Spleen (tissue), 11 donors: Measurements from ENCODE around the gene RBP7. TPM values are rescaled to one million over a fixed set of nuclear protein-coding genes. Genes with fewer than 3 reads are reported as not detected.
"Not testable (repeated sequence)": the region's sequence is repeated elsewhere in the genome, so short reads cannot be mapped to it uniquely, and the experiment has no call there.

Source experiments
- DNase-seq: peaks from one replicate; pipeline ENCODE4 v3.0.0-alpha.2; 2020
- H3K27ac ChIP-seq, 8 donors: fragments of 200-600 bp; sonication (generic) in 7 of 8; 1 replicate in 4 of 8; 2 replicates in 4 of 8; pipeline versions ENCODE4 v1.5.0 to v1.8.0; 2016 to 2021; ENCODE audit warnings: inconsistent platforms in 4 of 8, mild to moderate bottlenecking in 4 of 8, moderate library complexity in 1 of 8
- H3K27me3 ChIP-seq, 7 donors: fragments of 200-600 bp; sonication (generic) in 6 of 7; replicated peaks in 1 of 7; 1 replicate in 4 of 7; 2 replicates in 3 of 7; pipeline versions ENCODE4 v1.5.0 to v1.8.0; 2016 to 2021; ENCODE audit warnings: inconsistent platforms in 3 of 7, mild to moderate bottlenecking in 1 of 7
- H3K36me3 ChIP-seq, 6 donors: fragments of 200-600 bp; sonication (generic) in 5 of 6; 1 replicate in 4 of 6; 2 replicates in 2 of 6; pipeline versions ENCODE4 v1.5.0 to v1.8.0; 2016 to 2021; ENCODE audit warnings: inconsistent platforms in 2 of 6
- H3K4me1 ChIP-seq, 6 donors: fragments of 200-600 bp; sonication (generic) in 5 of 6; 1 replicate in 3 of 6; 2 replicates in 3 of 6; pipeline versions ENCODE4 v1.5.0 to v1.8.0; 2016 to 2021; ENCODE audit warnings: inconsistent platforms in 3 of 6
- H3K4me3 ChIP-seq, 8 donors: fragments of 200-600 bp; sonication (generic) in 7 of 8; 1 replicate in 4 of 8; 2 replicates in 4 of 8; pipeline versions ENCODE4 v1.5.0 to v1.8.0; 2016 to 2021; ENCODE audit warnings: inconsistent platforms in 4 of 8, mild to moderate bottlenecking in 4 of 8, moderate library complexity in 2 of 8
- H3K9me3 ChIP-seq, 8 donors: fragments of 200-600 bp; sonication (generic) in 7 of 8; 1 replicate in 4 of 8; 2 replicates in 4 of 8; pipeline versions ENCODE4 v1.5.0 to v1.8.0; 2016 to 2021; ENCODE audit warnings: inconsistent platforms in 4 of 8
- CTCF ChIP-seq, 11 experiments: fragments of 200-600 bp in 7 of 11; fragments of 450-650 bp in 4 of 11; sonication (generic) in 4 of 11; IDR thresholded peaks in 8 of 11; conservative IDR thresholded peaks in 3 of 11; 1 replicate in 7 of 11; 2 replicates in 4 of 11; pipeline versions ENCODE4 v1.4.0 to v1.8.0; 2016 to 2021; ENCODE audit warnings: antibody characterized with exemption in 11 of 11, inconsistent platforms in 4 of 11, mild to moderate bottlenecking in 1 of 11
- POLR2A ChIP-seq, 3 donors: fragments of 450-650 bp; IDR thresholded peaks; one replicate each; pipeline ENCODE4 v1.5.1; 2017; ENCODE audit warnings: antibody characterized with exemption in 3 of 3, mild to moderate bottlenecking in 1 of 3
- POLR2AphosphoS5 ChIP-seq, 3 donors: sonication (generic); formaldehyde crosslinking; IDR thresholded peaks; one replicate each; pipeline ENCODE4 v1.5.1; 2017; ENCODE audit warnings: antibody characterized with exemption in 3 of 3
- WGBS, 5 donors: extraction: QIAGEN DNeasy Blood & Tissue Kit in 3 of 5; methylation state at CpG; one replicate each; pipeline versions ENCODE4 v1.1.5 to v1.1.7; 2013 to 2018; 5-methylcytosine and 5-hydroxymethylcytosine counted together
- intact Hi-C: fragments of 100-400 bp; cut with DNase I; formaldehyde crosslinking; loops from one replicate; pipeline ENCODE4 v1.15.0; 2023; ENCODE audit warnings: low total_unique reads
- polyA plus RNA-seq, 3 donors: library from polyadenylated mRNA; stranded (reverse); fragments of 200-250 nt; gene quantifications; one replicate each; pipeline ENCODE4 v1.2.1, GENCODE V29; 2013
- total RNA-seq, 7 donors: library from RNA; depleted of rRNA in 3 of 7; stranded (reverse); fragments of >200 nt in 3 of 7; fragmentation: NEBNext Ultra II Directional in 4 of 7; extraction: Animal tissue kit (Norgen Biotek cat#: 25700) in 4 of 7; gene quantifications; one replicate each; pipeline versions ENCODE4 v1.1.0 to v1.2.1, GENCODE V29; 2016 to 2021
- donor health status: healthy with polysubstance abuse.
- donor health status: DM: no; HTN: no; CAD: no; lungs with moderate emphysema.
- donor health status: DM: no; HTN: no; CAD: no.
- donor health status: Bipolar disorder and iron deficiency.
- donor health status: healthy.
- donor health status: DM: no; HTN: no; CAD: no.
- donor health status: DM: yes; HTN: yes; CAD: no.

The RBP7 gene
- total and polyA plus RNA-seq, 10 donors = 21.1 to 161 (median 65.5) TPM

DNA sequence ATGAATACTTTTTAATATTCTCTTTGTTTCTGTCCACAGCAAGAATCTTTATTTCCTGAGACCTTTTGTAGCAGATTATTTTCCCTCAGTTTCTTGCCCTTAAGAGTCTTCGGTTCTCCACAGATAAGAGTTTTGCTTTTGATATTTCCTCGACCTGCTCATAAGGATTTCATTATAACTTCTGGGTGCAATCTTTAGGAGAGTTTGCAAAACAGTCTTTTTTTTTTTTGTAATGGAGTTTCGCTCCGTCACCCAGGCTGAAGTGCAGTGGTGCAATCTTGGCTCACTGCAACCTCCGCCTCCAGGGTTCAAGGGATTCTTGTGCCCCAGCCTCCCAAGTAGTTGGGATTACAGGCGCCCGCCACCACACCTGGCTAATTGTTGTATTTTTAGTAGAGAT is 25.6 kb downstream of the RBP7 start:
- 66 to 87% (median 79%) methylated on average over 7 of the region's 7 CpGs for WGBS, 5 donors
- Histone ChIP-seq H3K27me3 (no peaks in the 10 kb centered on the region), H3K27ac (peak overlapping the region in 5 of 8 donors; percentile 38 to 70 (median 52)), H3K9me3 (peaks cover 0 to 6% (median 0%) of the 10 kb centered on the region in 8 donors), H3K4me3 (no peak overlapping the region), H3K36me3 (no peaks in the 10 kb centered on the region), H3K4me1 (peaks cover 0 to 24% (median 5%) of the 10 kb centered on the region in 6 donors)
- TF ChIP-seq CTCF (IDR thresholded peaks at IDR 0.05 in 8 of 11, conservative IDR thresholded peaks at IDR 0.05 in 3 of 11) (no peak), POLR2AphosphoS5 (IDR thresholded peaks at IDR 0.05) (no peak), POLR2A (IDR thresholded peaks at IDR 0.05) (no peak)
- DNase-seq = no peak
- intact Hi-C loops = no loop called here

GRCh38 chr1:10025354-10025753 is 28.3 kb downstream of the RBP7 start:
- H3K27me3 ChIP-seq = no peaks in the 10 kb centered on the region
- no peak for DNase-seq
- peaks cover 0 to 34% (median 5%) of the 10 kb centered on the region in 6 donors for H3K4me1 ChIP-seq
- no peak overlapping the region for H3K4me3 ChIP-seq
- H3K36me3 ChIP-seq = no peaks in the 10 kb centered on the region
- TF ChIP-seq POLR2AphosphoS5 (IDR thresholded peaks at IDR 0.05) (no peak), POLR2A (IDR thresholded peaks at IDR 0.05) (no peak), CTCF (IDR thresholded peaks at IDR 0.05 in 8 of 11, conservative IDR thresholded peaks at IDR 0.05 in 3 of 11) (no peak)
- H3K9me3 ChIP-seq = peaks cover 0 to 6% (median 0%) of the 10 kb centered on the region in 8 donors
- intact Hi-C loops = no loop called here
- 73 to 93% (median 77%) methylated on average over 2 of the region's 2 CpGs for WGBS, 5 donors
- H3K27ac ChIP-seq = no peak overlapping the region

GRCh38 chr1:10027027-10027426 is 30.0 kb downstream of the RBP7 start:
- no peaks in the 10 kb centered on the region for H3K36me3 ChIP-seq
- H3K4me3 ChIP-seq = no peak overlapping the region
- intact Hi-C loops = no loop called here
- DNase-seq = no peak
- peaks cover 0 to 6% (median 0%) of the 10 kb centered on the region in 8 donors for H3K9me3 ChIP-seq
- TF ChIP-seq CTCF (IDR thresholded peaks at IDR 0.05 in 8 of 11, conservative IDR thresholded peaks at IDR 0.05 in 3 of 11) (no peak), POLR2A (IDR thresholded peaks at IDR 0.05) (no peak), POLR2AphosphoS5 (IDR thresholded peaks at IDR 0.05) (no peak)
- H3K27me3 ChIP-seq = no peaks in the 10 kb centered on the region
- no peak overlapping the region for H3K27ac ChIP-seq
- peaks cover under 1 to 38% (median 9%) of the 10 kb centered on the region in 6 donors for H3K4me1 ChIP-seq

GRCh38 chr1:10028956-10029500 is 32.0 kb downstream of the RBP7 start:
- H3K27me3 ChIP-seq, H3K36me3 ChIP-seq, H3K9me3 ChIP-seq, intact Hi-C loops: not testable (repeated sequence)
- peak overlapping the region in 5 of 8 donors; percentile 38 to 86 (median 74) for H3K27ac ChIP-seq
- WGBS, 5 donors = 61 to 77% (median 64%) methylated on average over 11 to 24 of the region's 24 CpGs
- peak overlapping the region in 1 of 8 donors; percentile 27 for H3K4me3 ChIP-seq
- H3K4me1 ChIP-seq = peaks cover 6 to 41% (median 16%) of the 10 kb centered on the region in 6 donors
- peak; percentile 76 for DNase-seq
